Thymus (tissue), 11 donors: ENCODE measurements around the gene ADAMTSL1. TPM values are rescaled to one million over a fixed set of nuclear protein-coding genes. Genes with fewer than 3 reads are reported as not detected.

ENCODE experiments used
- DNase-seq, 9 donors: peaks; one replicate each; pipeline ENCODE4 v3.0.0-alpha.2; 2013; ENCODE audit warnings: low spot score in 9 of 9, low read depth in 6 of 9, missing footprints in 1 of 9
- H3K27ac ChIP-seq, 2 donors: one replicate each; pipeline ENCODE4 v1.5.1; 2013; ENCODE audit warnings: control low read depth in 1 of 2, low read depth in 1 of 2, low read length in 1 of 2, mild to moderate bottlenecking in 1 of 2, moderate library complexity in 1 of 2
- H3K27me3 ChIP-seq, 2 donors: one replicate each; pipeline ENCODE4 v1.5.1; 2013; ENCODE audit warnings: low read length in 1 of 2; ENCODE audit not compliant: control insufficient read depth in 2 of 2, insufficient read depth in 1 of 2
- H3K36me3 ChIP-seq, 2 donors: one replicate each; pipeline ENCODE4 v1.5.1; 2013; ENCODE audit warnings: low read length in 1 of 2, mild to moderate bottlenecking in 1 of 2, moderate library complexity in 1 of 2; ENCODE audit not compliant: control insufficient read depth in 2 of 2, insufficient read depth in 2 of 2
- H3K4me1 ChIP-seq, 2 donors: one replicate each; pipeline ENCODE4 v1.5.1; 2013; ENCODE audit warnings: low read length in 2 of 2; ENCODE audit not compliant: control insufficient read depth in 2 of 2, insufficient read depth in 2 of 2
- H3K4me3 ChIP-seq, 2 donors: one replicate each; pipeline ENCODE4 v1.5.1; 2013; ENCODE audit warnings: low read length in 2 of 2, control low read depth in 1 of 2, mild to moderate bottlenecking in 1 of 2
- H3K9me3 ChIP-seq, 2 donors: one replicate each; pipeline ENCODE4 v1.5.1; 2013; ENCODE audit warnings: low read length in 1 of 2, mild to moderate bottlenecking in 1 of 2; ENCODE audit not compliant: control insufficient read depth in 2 of 2, insufficient read depth in 1 of 2
- WGBS: extraction: QIAGEN DNeasy Blood & Tissue Kit; methylation state at CpG from one replicate; pipeline ENCODE4 v1.1.7; 2013; 5-methylcytosine and 5-hydroxymethylcytosine counted together
- polyA plus RNA-seq: library from polyadenylated mRNA; stranded (reverse); fragments of 200-250 nt; gene quantifications from one replicate; pipeline ENCODE4 v1.2.3, GENCODE V29; 2013
- total RNA-seq: library from RNA; stranded (reverse); fragments of 120-200 nt; gene quantifications from one replicate; pipeline ENCODE4 v1.2.4, GENCODE V29; 2013
- donor health status: healthy.

ADAMTSL1 gene
- total and polyA plus RNA-seq, 2 donors, result 0.34 to 2.3 TPM

GRCh38 chr9:18441261-18441660 lies 32.7 kb upstream of the ADAMTSL1 start:
- H3K9me3 ChIP-seq, result no peaks in the 10 kb centered on the region
- DNase-seq, result no peak
- H3K4me3 ChIP-seq, result no peak overlapping the region
- peaks cover 0 to 10% of the 10 kb centered on the region in 2 donors for H3K4me1 ChIP-seq
- WGBS, result 83% methylated on average over 1 of the region's 1 CpG
- H3K27me3 ChIP-seq, result peaks cover 0 to 23% of the 10 kb centered on the region in 2 donors
- H3K27ac ChIP-seq, result no peak overlapping the region
- H3K36me3 ChIP-seq, result no peaks in the 10 kb centered on the region

GRCh38 chr9:18442629-18443491 lies 31.1 kb upstream of the ADAMTSL1 start:
- no peaks in the 10 kb centered on the region for H3K9me3 ChIP-seq
- H3K27me3 ChIP-seq, result peaks cover 0 to 15% of the 10 kb centered on the region in 2 donors
- WGBS, result 8% methylated on average over 6 of the region's 6 CpGs
- peak; percentile 27 to 76 (median 48) for DNase-seq
- H3K36me3 ChIP-seq, result no peaks in the 10 kb centered on the region
- H3K4me1 ChIP-seq, result peaks cover 0 to 9% of the 10 kb centered on the region in 2 donors
- no peak overlapping the region for H3K27ac ChIP-seq
- no peak overlapping the region for H3K4me3 ChIP-seq

- Histone ChIP-seq H3K36me3 (no peaks in the 10 kb centered on the region), H3K4me3 (no peak overlapping the region), H3K27ac (peak overlapping the region in 1 of 2 donors; percentile 3), H3K9me3 (no peaks in the 10 kb centered on the region), H3K27me3 (no peaks in the 10 kb centered on the region), H3K4me1 (no peaks in the 10 kb centered on the region)
- 94% methylated on average over 4 of the region's 4 CpGs for WGBS
- no peak for DNase-seq
Observed at GRCh38 chr9:18447131-18447530, 26.8 kb upstream of the ADAMTSL1 start.

GRCh38 chr9:18447541-18447940 lies 26.4 kb upstream of the ADAMTSL1 start:
- H3K9me3 ChIP-seq, result no peaks in the 10 kb centered on the region
- H3K27ac ChIP-seq, result peak overlapping the region in 1 of 2 donors; percentile 3
- H3K4me3 ChIP-seq, result no peak overlapping the region
- no peak for DNase-seq
- 94% methylated on average over 3 of the region's 3 CpGs for WGBS
- no peaks in the 10 kb centered on the region for H3K36me3 ChIP-seq
- no peaks in the 10 kb centered on the region for H3K4me1 ChIP-seq
- no peaks in the 10 kb centered on the region for H3K27me3 ChIP-seq

GRCh38 chr9:18448101-18448500 lies 25.9 kb upstream of the ADAMTSL1 start:
- no peaks in the 10 kb centered on the region for H3K27me3 ChIP-seq
- no peak overlapping the region for H3K27ac ChIP-seq
- no peak for DNase-seq
- no peaks in the 10 kb centered on the region for H3K4me1 ChIP-seq
- no peaks in the 10 kb centered on the region for H3K9me3 ChIP-seq
- no peaks in the 10 kb centered on the region for H3K36me3 ChIP-seq
- no peak overlapping the region for H3K4me3 ChIP-seq

GRCh38 chr9:18451406-18451805 lies 22.5 kb upstream of the ADAMTSL1 start:
- no peak for DNase-seq
- H3K36me3 ChIP-seq, result no peaks in the 10 kb centered on the region
- no peaks in the 10 kb centered on the region for H3K27me3 ChIP-seq
- no peak overlapping the region for H3K27ac ChIP-seq
- H3K9me3 ChIP-seq, result no peaks in the 10 kb centered on the region
- H3K4me3 ChIP-seq, result no peak overlapping the region
- no peaks in the 10 kb centered on the region for H3K4me1 ChIP-seq
- 85% methylated on average over 3 of the region's 3 CpGs for WGBS

- H3K4me3 ChIP-seq, result no peak overlapping the region
- H3K9me3 ChIP-seq, result no peaks in the 10 kb centered on the region
- no peaks in the 10 kb centered on the region for H3K4me1 ChIP-seq
- no peak overlapping the region for H3K27ac ChIP-seq
- no peaks in the 10 kb centered on the region for H3K27me3 ChIP-seq
- no peaks in the 10 kb centered on the region for H3K36me3 ChIP-seq
- WGBS, result 94% methylated on average over 2 of the region's 2 CpGs
- no peak for DNase-seq
Observed at GRCh38 chr9:18452276-18452675, 21.7 kb upstream of the ADAMTSL1 start.

- 70% methylated on average over 4 of the region's 4 CpGs for WGBS
- Histone ChIP-seq H3K27ac (no peak overlapping the region), H3K36me3 (no peaks in the 10 kb centered on the region), H3K9me3 (no peaks in the 10 kb centered on the region), H3K27me3 (no peaks in the 10 kb centered on the region), H3K4me1 (no peaks in the 10 kb centered on the region), H3K4me3 (no peak overlapping the region)
- DNase-seq, result no peak
Observed at GRCh38 chr9:18456624-18457237, 17.2 kb upstream of the ADAMTSL1 start.

GRCh38 chr9:18457510-18457909 lies 16.4 kb upstream of the ADAMTSL1 start:
- no peak overlapping the region for H3K4me3 ChIP-seq
- no peaks in the 10 kb centered on the region for H3K36me3 ChIP-seq
- WGBS, result 89% methylated on average over 2 of the region's 2 CpGs
- no peaks in the 10 kb centered on the region for H3K4me1 ChIP-seq
- no peaks in the 10 kb centered on the region for H3K9me3 ChIP-seq
- no peak overlapping the region for H3K27ac ChIP-seq
- no peaks in the 10 kb centered on the region for H3K27me3 ChIP-seq
- no peak for DNase-seq
